Lower leg skin (tissue), 4 donors: Measurements from ENCODE around the gene KCNIP2. TPM values are rescaled to one million over a fixed set of nuclear protein-coding genes. Genes with fewer than 3 reads are reported as not detected.

ENCODE experiments used
- DNase-seq, 2 donors: peaks; one replicate each; pipeline ENCODE4 v3.0.0-alpha.2; 2019; ENCODE audit warnings: low spot score in 2 of 2
- H3K4me3 ChIP-seq: fragments of 200-600 bp; sonication (generic); 2 replicates; pipeline ENCODE4 v1.5.1; 2017; ENCODE audit warnings: mild to moderate bottlenecking, low read depth; ENCODE audit not compliant: poor library complexity, severe bottlenecking
- CTCF ChIP-seq, 3 donors: fragments of 450-650 bp; IDR thresholded peaks; one replicate each; pipeline ENCODE4 v1.5.1; 2016; ENCODE audit warnings: antibody characterized with exemption in 3 of 3, mild to moderate bottlenecking in 3 of 3, moderate library complexity in 2 of 3
- POLR2A ChIP-seq, 2 donors: fragments of 450-650 bp; IDR thresholded peaks; one replicate each; pipeline ENCODE4 v1.6.1; 2016 to 2017; ENCODE audit warnings: antibody characterized with exemption in 2 of 2, mild to moderate bottlenecking in 1 of 2, moderate library complexity in 1 of 2
- WGBS, 2 donors: methylation state at CpG; one replicate each; pipeline ENCODE4 v1.1.5; 2018; 5-methylcytosine and 5-hydroxymethylcytosine counted together
- intact Hi-C: fragments of 100-400 bp; cut with DNase I; formaldehyde crosslinking; loops from one replicate; pipeline ENCODE4 v1.15.0; 2023; ENCODE audit warnings: low total_unique reads
- total RNA-seq, 4 donors: library from RNA; depleted of rRNA; stranded (reverse); fragments of >200 nt; gene quantifications; one replicate each; pipeline ENCODE4 v1.1.0, GENCODE V29; 2016

KCNIP2 gene
- total RNA-seq, 4 donors from 2014 or later: 1.7 to 5.2 (median 3.1) TPM

DNA sequence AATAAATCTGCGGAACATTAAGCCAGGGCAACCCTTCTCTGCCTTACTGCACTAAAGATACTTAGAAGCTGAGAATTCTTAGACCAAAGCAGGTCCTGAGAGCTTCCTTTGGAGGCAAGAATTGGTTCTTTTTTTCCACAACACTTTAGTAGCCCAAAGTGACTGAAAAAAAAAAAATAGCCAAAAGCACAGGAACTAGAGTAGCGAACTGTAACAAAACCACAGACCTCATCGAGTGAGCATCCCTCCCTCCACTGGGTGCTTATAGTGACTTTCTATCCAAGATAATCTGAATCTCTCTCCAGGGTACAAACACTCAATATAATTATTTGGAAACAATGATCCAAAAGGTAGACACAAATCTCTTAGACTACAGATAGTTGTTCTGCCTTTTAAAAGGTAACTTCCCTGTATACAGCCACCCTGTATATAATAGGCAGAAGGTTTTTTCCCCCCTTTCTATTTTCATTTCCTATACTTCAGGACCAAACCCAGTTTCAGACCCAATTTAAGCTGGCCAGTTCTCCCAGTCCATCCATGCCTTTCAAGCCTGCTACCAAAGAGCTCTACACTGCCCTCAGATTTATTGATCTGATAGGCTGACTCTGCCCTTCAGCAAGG is 31.6 kb upstream of the KCNIP2 start:
- 72 to 90% methylated on average over 3 of the region's 3 CpGs for WGBS, 2 donors
- no peak for DNase-seq
- intact Hi-C loops: no loop called here
- H3K4me3 ChIP-seq: no peak overlapping the region
- TF ChIP-seq POLR2A (IDR thresholded peaks at IDR 0.05) (no peak), CTCF (IDR thresholded peaks at IDR 0.05) (no peak)

DNA sequence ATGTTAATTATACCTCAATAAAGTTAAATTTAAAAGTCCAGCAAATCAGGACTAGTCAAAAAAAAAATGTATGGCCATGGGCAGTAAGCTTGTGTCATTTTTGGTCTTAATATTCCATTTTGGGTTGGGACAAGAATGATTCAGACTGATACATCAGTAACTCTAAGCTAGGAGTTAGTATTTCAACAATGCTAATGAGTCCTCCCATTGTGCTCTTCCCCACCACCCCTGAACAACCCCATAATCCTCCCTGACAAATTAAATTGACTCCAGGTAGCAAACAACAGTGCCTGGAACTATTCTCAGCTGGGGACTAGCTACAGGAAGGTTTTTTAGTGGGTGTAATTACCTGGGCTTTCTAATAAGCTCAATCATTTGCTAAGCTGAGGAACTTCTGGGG is 30.7 kb upstream of the KCNIP2 start:
- intact Hi-C loops: no loop called here

GRCh38 chr10:101867931-101868330 is 24.3 kb upstream of the KCNIP2 start:
- WGBS, 2 donors: 54 to 56% methylated on average over 1 of the region's 1 CpG
- intact Hi-C loops: no loop called here
- DNase-seq: no peak
- H3K4me3 ChIP-seq: no peak overlapping the region
- TF ChIP-seq CTCF (IDR thresholded peaks at IDR 0.05) (no peak), POLR2A (IDR thresholded peaks at IDR 0.05) (no peak)

More for the DNA sequence above, 30.7 kb upstream of the KCNIP2 start:
- TF ChIP-seq CTCF (IDR thresholded peaks at IDR 0.05): no peak
- TF ChIP-seq POLR2A (IDR thresholded peaks at IDR 0.05): no peak
- no peak overlapping the region for H3K4me3 ChIP-seq
- no peak for DNase-seq

GRCh38 chr10:101859530-101859929 is 15.9 kb upstream of the KCNIP2 start:
- 96 to 99% methylated on average over 2 of the region's 2 CpGs for WGBS, 2 donors
- TF ChIP-seq POLR2A (IDR thresholded peaks at IDR 0.05) (no peak), CTCF (IDR thresholded peaks at IDR 0.05) (no peak)
- DNase-seq: no peak
- H3K4me3 ChIP-seq: no peak overlapping the region
- intact Hi-C loops: no loop called here

GRCh38 chr10:101858723-101859500 is 15.3 kb upstream of the KCNIP2 start:
- no peak for DNase-seq
- H3K4me3 ChIP-seq: no peak overlapping the region
- WGBS, 2 donors: 93 to 95% methylated on average over 3 of the region's 3 CpGs
- intact Hi-C loops: no loop called here
- TF ChIP-seq POLR2A (IDR thresholded peaks at IDR 0.05): no peak
- no peak for TF ChIP-seq CTCF (IDR thresholded peaks at IDR 0.05)
